GM19324 (cell line): Measurements from ENCODE around the gene PSKH1.
"Not testable (repeated sequence)": the region's sequence is repeated elsewhere in the genome, so short reads cannot be mapped to it uniquely, and the experiment has no call there.

ENCODE experiments used
- ATAC-seq: cut with Tn5 transposase; IDR thresholded peaks from one replicate; pipeline ENCODE4 v1.9.1; 2021; ENCODE audit warnings: mild to moderate bottlenecking, moderate library complexity; ENCODE audit not compliant: unreplicated experiment, low FRiP score

Gene PSKH1

DNA sequence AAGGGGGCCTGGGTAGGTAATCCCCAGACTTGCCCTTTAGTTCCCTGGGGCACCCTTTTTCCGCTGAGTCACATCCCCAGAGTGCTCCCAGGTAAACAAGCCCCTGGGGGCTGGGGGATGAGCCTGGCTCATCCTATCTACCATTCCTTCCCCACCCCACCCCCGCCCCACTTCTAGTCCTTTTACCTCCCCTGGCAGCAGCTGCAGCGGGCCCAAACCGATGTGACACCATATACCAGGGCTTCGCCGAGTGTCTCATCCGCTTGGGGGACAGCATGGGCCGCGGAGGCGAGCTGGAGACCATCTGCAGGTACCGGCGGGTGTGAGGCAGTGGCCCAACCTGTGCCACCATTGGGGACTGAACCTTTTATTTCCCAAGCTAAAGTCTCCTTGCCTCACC is 7.5 kb upstream of the PSKH1 start:
- ATAC-seq = no peak

DNA sequence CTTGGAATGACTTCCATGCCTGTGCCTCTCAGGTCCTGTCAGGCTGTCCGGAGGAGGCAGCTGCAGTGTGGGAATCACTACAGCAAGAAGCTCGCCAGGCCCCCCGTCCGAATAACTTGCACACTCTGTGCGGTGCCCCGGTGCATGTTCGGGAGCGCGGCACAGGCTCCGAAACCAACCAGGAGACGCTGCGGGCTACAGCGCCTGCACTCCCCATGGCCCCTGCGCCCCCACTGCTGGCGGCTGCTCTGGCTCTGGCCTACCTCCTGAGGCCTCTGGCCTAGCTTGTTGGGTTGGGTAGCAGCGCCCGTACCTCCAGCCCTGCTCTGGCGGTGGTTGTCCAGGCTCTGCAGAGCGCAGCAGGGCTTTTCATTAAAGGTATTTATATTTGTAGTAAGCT is 7.1 kb upstream of the PSKH1 start:
- no peak for ATAC-seq

DNA sequence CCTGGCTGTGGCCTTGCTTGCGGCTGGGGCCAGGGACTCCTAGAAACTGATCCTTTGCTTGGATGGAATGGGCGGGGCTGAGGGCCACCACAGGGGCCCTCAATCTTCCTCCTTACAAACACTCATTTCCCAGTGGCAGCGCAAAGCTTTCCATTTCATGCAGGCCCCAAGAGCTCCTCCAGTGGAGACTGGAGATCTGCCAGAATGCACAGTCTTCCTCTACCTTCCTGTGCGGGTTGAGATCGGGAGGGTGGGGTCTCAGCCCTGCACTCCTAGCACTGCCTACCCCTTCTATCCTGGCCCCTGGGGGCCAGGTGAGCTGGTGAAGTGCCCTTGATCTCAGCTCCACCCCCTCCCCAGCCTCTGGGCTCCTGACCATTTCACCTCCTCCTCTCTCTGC is 6.7 kb upstream of the PSKH1 start:
- ATAC-seq = no peak

DNA sequence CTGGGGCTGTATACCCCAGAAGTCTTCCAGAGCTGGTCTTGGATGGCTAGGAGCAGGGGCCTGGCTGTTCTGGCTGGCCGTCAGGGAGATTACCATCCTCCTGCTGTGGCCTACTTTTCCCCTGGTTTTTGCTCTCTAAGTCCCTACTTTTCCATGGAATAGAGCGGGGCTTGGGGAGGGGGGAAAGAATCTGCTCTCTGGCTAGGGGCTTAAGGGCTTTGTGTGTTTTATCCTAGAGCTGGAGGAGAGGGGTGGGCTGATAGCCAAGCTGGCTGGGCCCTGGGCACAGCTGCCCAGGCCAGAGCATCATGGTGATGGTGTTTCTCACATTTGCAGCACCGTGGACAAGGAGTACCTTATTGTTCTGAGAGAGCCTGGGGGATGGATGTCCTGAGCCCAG is 4.7 kb upstream of the PSKH1 start:
- no peak for ATAC-seq

DNA sequence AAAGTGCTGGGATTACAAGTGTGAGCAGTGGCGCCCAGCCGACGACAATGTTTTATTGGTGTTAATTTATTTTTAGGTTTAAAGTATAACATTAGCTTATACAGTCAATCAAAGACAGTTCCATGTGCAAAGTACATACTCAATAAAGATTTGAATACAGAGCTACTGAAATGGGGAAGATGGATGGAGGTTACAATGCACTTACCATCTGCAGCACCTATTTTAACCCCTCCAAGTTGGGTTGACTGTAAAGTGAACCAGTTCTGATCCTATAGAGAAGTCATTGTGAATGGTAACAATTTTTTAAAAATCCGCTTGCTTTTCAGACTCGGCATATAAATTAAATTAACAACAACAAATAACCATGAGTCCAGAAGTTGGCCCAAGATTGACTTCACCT is 679 bp upstream of the PSKH1 start:
- no peak for ATAC-seq

DNA sequence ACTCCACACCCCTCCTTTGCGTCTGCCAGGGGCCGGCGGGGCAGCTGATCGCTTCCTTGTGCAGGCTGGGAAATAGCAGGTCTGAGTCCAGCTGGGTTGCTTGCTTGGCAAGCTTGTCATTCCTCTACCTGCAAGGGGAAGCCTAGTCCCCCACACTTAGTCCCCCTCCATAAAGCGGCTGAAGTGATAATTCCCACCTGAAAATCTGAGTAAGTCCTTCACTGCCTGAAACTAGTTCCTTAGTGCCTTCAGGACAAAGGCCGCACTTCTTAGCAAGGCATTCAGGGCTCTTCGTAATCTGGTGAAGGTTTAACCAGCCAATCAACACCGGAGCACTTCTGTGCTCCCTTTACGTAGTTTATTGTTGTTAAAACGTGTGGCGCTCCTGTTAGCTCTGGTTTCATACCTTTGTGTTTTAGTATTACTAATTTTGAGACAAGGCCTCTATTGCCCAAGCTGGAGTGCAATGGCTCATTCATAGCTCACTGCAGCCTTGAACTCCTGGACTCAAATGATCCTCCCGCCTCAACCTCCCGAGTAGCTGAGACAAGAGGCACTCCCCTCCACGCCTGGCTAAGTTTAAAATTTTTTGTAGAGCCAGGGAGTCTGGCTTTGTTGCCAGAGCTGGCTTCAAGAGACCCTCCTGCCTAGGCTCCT is 817 bp downstream of the PSKH1 start:
- peak; percentile 1 for ATAC-seq

DNA sequence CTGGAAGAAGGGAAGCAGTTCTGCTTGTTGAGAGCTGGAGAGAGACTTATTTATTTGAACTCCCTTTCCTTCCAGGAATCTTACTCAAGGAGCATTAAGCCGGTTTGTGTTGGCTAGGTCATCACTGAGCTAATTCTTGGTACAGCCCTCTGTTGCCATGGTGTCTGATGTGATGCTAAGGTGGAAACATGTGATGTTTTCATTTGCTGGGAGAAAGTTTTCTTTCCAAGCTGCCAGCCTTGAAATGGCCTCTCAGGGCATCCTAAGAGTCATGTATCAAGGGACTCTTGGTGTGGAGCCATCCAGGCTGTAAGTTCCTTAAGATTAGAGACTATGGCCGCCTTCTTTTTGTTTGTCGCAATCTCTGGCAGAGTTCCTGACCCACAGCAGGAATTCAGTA is 4.2 kb downstream of the PSKH1 start:
- no peak for ATAC-seq

DNA sequence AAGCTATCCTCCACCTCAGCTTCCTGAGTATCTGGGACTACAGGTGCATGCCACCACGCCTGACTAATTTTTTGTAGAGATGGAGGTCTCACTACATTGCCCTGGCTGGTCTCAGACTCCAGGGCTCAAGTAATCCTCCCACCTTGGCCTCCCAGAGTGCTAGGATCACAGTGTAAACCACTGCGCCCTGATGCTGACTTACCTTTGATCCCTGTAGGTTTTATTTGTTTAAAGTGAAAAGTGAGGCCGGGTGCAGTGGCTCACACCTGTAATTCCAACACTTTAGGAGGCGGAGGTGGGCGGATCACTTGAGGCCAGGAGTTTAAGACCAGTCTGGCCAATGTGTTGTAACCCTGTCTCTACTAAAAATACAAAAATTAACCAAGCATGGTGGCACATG is 8.7 kb downstream of the PSKH1 start:
- ATAC-seq = no peak

DNA sequence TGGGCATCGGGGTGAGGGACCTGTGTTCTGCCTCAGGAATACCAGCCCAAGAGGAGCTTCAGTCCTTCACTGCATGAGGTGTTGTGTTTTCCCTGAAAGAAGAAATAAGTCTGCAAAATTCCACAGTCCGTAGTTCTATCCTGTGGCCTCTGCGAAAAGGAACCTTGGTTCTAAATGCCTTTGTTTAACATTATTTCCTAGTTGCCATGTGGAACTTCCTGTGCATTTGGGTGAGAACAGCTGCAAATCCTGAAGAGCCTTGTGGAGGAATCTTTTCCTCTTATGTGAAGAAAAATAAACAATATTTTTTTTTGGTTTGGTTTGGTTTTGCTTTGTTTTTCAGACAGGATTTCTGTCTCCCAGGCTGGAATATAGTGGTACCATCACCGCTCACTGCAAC is 9.8 kb downstream of the PSKH1 start:
- no peak for ATAC-seq

DNA sequence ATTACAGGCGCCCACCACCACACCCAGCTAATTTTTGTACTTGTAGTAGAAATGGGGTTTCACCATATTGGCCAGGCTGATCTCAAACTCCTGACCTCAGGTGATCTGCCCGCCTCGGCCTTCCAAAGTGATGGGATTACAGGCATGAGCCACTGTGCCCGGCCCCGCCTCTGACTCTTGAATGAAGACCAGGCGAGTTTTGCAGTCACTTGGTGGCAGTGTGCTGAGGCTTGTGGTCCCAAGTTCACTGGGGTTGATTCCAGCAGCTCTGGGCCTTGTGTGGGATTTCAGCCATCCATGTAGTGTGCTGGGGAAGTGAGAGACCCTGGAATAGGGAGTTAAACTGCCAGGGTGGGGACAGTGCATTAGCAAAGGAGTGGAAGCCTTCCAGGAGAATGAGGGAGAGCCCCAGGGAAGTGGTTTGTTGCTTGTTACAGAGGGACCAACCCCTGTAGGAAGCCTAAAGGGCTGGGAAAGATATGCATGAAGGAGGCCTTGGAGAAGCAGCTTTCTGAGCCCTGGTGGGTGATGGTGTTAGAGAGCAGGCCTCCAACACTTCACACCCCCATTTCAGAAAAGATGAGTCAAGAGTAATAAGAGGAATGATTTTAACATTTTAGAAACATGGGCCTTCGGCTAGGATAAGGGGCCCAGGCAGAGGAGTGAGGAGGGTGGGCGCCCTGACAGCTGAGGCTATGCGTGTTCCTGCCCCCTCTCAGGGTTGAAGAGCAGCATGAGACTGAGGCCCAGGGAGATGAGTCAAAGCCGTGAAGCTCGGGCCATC is 14.5 kb downstream of the PSKH1 start:
- ATAC-seq = no peak

DNA sequence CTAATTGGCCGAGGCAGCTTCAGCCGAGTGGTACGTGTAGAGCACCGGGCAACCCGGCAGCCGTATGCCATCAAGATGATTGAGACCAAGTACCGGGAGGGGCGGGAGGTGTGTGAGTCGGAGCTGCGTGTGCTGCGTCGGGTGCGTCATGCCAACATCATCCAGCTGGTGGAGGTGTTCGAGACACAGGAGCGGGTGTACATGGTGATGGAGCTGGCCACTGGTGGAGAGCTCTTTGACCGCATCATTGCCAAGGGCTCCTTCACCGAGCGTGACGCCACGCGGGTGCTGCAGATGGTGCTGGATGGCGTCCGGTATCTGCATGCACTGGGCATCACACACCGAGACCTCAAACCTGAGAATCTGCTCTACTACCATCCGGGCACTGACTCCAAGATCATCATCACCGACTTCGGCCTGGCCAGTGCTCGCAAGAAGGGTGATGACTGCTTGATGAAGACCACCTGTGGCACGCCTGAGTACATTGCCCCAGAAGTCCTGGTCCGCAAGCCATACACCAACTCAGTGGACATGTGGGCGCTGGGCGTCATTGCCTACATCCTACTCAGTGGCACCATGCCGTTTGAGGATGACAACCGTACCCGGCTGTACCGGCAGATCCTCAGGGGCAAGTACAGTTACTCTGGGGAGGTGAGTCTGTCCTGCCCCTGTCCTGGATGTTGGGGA is 16.1 kb downstream of the PSKH1 start:
- no peak for ATAC-seq

DNA sequence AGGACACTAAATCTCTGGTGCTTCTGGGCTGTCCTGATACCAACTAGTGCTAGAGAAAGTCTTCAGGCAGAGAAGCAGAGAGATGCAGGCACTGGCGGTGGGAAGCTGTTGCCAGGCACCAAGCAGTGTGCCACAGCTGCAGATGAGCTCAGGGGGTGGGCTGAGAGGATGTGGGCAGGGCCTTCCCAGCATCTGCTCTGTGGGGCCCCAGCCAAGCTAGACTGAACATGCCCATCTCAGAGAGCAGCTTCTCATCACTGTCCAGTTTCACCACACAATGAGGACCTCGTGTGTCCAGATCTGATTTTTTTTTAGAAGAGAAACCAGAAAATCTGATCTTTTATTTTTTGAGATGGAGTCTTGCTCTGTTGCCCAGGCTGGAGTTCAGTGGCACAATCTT is 17.1 kb downstream of the PSKH1 start:
- peak; percentile 44 for ATAC-seq

DNA sequence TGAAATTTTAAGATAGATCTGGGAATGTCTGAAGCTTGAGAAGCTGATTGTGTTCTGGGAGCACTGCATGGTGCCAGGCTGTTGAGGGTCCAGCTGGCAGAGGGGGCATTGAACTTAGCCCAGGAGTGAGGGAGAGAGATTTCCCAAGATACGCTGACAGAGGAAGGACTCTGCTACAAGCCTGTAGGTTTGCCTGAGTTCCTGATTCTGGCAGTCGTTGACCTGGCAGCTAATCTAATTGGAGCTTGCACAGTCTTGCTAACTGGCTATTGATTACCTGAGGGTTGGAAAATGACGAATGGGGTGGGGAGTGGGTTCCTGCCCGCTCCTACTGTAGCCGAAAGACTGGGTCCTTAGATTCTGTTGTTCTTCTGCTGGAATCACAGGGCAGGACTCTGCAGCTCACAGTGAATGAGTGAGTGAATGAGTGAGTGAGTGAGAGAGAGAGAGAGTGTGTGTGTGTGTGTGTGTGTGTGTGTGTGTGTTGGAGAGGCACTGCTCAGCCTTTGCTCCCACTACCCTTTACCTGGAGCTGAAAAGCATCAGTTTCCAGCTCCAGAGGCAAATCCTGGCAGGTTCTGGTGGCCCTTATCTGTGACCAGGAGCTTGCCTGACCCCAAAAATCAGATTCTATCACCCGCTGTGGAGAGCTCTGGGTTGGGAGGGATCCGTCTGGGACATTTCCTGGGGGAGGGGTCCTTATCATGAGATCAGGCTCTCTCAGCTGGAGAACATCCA is 21.9 kb downstream of the PSKH1 start:
- no peak for ATAC-seq

DNA sequence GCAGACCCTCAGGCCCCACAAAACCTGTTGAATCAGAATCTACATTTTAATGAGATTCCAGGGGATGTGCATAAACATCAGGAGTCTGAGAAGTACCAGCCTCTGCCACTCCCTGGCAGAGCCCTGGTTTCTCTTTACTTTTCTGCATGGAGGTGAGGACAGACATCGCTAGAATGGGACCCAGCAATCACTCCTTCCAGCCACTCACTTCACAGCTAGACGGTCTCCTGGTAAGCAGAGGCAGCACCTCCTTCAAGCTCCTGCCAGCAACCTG is 22.4 kb downstream of the PSKH1 start:
- not testable (repeated sequence) for ATAC-seq

DNA sequence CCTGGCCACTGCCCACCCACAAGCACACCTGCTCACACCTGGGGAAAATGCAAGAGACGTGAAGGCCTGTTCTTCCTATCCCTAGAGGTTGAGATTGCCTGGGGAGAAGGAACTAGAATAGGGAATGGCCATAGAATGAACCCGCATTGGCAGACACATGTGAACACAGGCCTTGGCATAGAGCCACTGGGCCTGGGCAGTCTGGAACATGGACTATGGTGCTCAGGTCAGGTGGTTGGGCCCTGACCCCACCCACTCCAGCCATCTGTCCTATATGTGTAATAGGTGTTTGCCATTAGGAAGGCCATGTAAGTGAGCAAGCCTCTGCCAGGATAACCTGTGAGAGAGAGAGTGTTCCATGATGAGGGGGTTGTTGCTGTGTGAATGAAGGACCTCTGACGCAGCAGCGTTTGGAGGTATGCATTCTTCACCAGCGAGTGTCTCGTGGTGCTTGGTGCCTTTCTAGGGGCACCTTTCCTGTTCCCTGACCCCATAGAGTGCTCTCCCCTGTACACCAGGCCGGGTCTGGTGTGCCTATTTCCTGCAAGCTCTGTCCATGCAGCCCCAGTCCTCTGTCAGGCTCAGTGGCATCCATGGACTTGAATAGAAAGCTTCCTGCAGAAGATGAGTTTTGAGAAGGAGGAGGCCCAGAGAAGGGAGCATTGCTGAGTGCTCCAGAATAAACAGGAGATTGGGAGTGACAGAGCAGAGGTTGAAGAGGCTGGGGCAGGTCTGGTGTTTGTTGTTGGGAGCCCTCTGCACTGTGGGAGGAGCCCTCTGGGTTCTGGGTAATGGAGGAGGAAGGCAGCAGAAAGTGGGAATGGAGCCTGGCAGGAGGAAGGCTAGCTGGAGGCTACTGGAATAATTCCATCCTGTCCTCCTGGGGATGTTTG is 23.0 kb downstream of the PSKH1 start:
- ATAC-seq = no peak

DNA sequence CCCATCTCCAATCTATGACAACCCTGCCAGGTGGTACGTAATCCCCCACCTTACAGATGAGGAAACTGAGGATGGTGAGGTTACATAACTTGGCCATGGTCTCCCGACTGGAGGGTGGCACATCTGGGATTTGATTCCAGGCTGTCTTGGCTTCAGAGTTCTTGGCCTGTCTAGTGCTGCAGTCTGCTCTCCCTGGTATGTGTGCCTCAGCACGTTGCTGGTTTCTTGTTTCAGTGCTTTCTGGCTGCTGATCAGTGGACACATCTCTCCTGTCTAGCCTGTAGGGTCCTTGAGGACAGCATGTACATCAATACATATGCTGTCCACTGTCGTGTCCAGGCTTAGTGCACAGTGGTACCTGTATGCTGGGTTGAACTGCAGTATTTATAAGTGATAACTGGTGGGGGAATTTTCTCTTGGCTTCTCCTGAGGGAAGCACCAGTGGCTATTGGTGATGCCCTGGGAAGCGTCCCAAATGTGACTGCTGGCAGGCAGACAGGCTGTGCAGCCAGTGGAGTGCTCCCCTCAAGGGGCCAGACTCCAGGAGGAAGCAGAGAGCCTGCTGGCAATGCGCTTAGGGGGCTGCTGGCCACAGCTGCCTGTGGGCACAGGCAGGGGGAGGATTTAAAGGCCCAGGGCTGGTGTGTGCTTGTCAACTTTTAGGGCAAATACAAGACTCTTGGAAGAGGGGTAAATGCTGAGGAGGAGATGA is 24.2 kb downstream of the PSKH1 start:
- ATAC-seq = no peak

DNA sequence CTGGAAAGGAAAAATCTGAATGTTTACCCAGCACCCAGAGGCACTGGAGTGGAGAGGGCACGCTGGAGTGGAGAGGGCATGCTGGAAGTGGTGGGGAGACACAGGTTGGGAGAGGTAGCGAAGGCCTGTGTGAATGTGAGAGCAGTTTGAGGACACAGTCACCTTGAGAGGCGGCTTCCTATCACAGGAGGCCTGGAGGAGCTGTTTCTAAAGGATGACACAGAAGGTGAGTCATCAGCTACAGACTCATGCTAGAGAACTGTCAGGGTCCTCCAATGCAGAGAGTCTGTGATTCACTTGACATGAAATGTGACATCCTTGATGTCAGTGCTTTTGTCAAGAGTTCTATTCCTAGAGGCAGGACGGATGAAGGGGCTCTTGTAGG is 24.8 kb downstream of the PSKH1 start:
- ATAC-seq = no peak

DNA sequence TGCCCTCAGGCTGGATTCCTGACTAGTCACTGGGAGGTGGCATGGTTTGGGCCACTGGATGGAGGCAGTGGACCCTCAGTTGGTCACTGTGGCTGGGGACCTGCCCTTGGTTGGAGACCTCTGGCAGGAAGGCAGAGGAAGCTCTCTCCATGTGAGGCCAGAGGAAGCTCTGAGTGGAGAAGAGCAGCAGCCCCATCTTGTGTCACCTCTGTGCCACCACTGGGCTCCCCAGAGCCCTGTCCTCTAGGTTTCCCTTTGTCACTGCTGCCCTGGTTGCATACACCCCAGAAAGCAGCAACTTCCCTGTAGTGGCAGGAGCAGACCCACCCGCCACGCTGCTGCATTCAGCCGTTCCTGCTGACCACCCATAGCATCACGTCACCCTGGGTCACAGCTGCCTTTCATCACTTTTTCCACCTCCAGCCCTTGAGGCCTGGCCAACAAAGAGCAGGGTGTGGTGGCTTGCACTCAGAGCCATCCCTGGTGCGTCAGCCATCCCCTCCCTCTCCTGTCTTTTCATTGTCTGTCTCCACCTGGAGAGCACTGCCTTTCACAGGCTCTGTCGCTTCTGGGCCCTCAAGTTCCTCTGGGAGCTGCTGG is 26.7 kb downstream of the PSKH1 start:
- ATAC-seq = no peak

DNA sequence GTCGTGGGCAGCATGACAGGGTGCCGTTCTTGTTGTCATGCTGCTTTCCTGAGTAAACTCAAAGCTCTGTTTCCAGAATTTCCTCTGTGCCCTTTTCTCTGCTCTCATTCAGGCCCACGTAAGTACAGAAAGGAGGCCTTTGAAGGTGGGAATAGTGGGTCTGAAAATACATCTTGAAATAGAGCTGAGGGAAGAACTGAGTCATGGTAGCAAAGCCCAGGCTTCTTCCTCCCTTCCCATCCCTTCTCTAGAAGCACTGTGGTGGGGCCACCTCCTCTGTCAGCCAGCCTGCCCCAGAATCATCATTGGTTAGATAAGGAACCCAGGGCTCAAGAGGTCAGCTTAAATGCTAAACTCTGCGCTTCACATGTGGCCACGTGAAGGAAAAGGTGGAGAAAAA is 29.2 kb downstream of the PSKH1 start:
- ATAC-seq = no peak
